GM12878 (cell line): ENCODE results near the gene ZNF576. TPM values are rescaled to one million over a fixed set of nuclear protein-coding genes. Genes with fewer than 3 reads are reported as not detected.
A peak's percentile ranks its signal among the peaks of the same experiment; 100 is the strongest.

Source experiments
- BHLHE40 ChIP-seq, 2 experiments: fragments of 450-650 bp in 1 of 2; IDR thresholded peaks; 2 replicates each; pipeline ENCODE4 v1.6.1; 2011 to 2017; ENCODE audit warnings: low read depth in 2 of 2, borderline replicate concordance in 1 of 2, improper control_type of control experiment in 1 of 2, low read length in 1 of 2, mild to moderate bottlenecking in 1 of 2
- CBFB ChIP-seq: IDR thresholded peaks from 2 replicates; pipeline ENCODE4 v1.6.1; 2016; ENCODE audit warnings: antibody characterized with exemption, low read depth
- CREB1 ChIP-seq: IDR thresholded peaks from 2 replicates; pipeline ENCODE4 v1.6.1; 2012; ENCODE audit warnings: low read depth, mild to moderate bottlenecking, inconsistent platforms
- CREM ChIP-seq: IDR thresholded peaks from 2 replicates; pipeline ENCODE4 v1.6.1; 2014; ENCODE audit warnings: antibody characterized with exemption, low read depth
- ESRRA ChIP-seq: IDR thresholded peaks from 2 replicates; pipeline ENCODE4 v1.6.1; 2012; ENCODE audit warnings: mild to moderate bottlenecking, low read length, improper control_type of control experiment
- ETV6 ChIP-seq, 2 experiments: fragments of 450-650 bp in 1 of 2; IDR thresholded peaks in 1 of 2; conservative IDR thresholded peaks in 1 of 2; 2 replicates each; pipeline ENCODE4 v1.6.1; 2014; ENCODE audit warnings: antibody characterized with exemption in 1 of 2, borderline replicate concordance in 1 of 2, low read depth in 1 of 2, mild to moderate bottlenecking in 1 of 2, moderate library complexity in 1 of 2
- GATAD2B ChIP-seq: fragments of 450-650 bp; conservative IDR thresholded peaks from 2 replicates; pipeline ENCODE4 v1.6.1; 2017; ENCODE audit warnings: low read depth, mild to moderate bottlenecking, moderate library complexity
- HDAC2 ChIP-seq: fragments of 200-600 bp; sonication (generic); IDR thresholded peaks from 2 replicates; pipeline ENCODE4 v1.6.1; 2017
- IRF4 ChIP-seq: IDR thresholded peaks from 2 replicates; pipeline ENCODE4 v1.6.1; 2011; ENCODE audit warnings: low read depth, low read length
- LARP7 ChIP-seq: fragments of 450-650 bp; IDR thresholded peaks from 2 replicates; pipeline ENCODE4 v1.6.1; 2017; ENCODE audit warnings: mild to moderate bottlenecking
- MEF2A ChIP-seq: IDR thresholded peaks from 2 replicates; pipeline ENCODE4 v1.6.1; 2011; ENCODE audit warnings: low read depth, mild to moderate bottlenecking, low read length, moderate library complexity; ENCODE audit not compliant: insufficient read depth
- NBN ChIP-seq: fragments of 450-650 bp; IDR thresholded peaks from 2 replicates; pipeline ENCODE4 v1.6.1; 2016
- NFIC ChIP-seq: IDR thresholded peaks from 2 replicates; pipeline ENCODE4 v1.6.1; 2012; ENCODE audit warnings: low read depth, mild to moderate bottlenecking, inconsistent platforms, low read length, moderate library complexity
- RAD21 ChIP-seq: IDR thresholded peaks from 2 replicates; pipeline ENCODE4 v1.6.1; 2011; ENCODE audit warnings: mild to moderate bottlenecking, low read depth, low read length, moderate library complexity; ENCODE audit not compliant: insufficient read depth
- SIN3A ChIP-seq: IDR thresholded peaks from 2 replicates; pipeline ENCODE4 v1.6.1; 2012; ENCODE audit warnings: low read depth, low read length, improper control_type of control experiment
- SPI1 ChIP-seq: IDR thresholded peaks from 2 replicates; pipeline ENCODE4 v1.6.1; 2011; ENCODE audit warnings: low read depth, mild to moderate bottlenecking, low read length, moderate library complexity, borderline replicate concordance; ENCODE audit not compliant: insufficient read depth
- SREBF1 ChIP-seq: IDR thresholded peaks from 2 replicates; pipeline ENCODE4 v1.6.1; 2012; ENCODE audit warnings: mild to moderate bottlenecking, low read length
- SRF ChIP-seq, 2 experiments: IDR thresholded peaks; 2 replicates each; pipeline ENCODE4 v1.6.1; 2011; ENCODE audit warnings: low read depth in 2 of 2, low read length in 2 of 2, mild to moderate bottlenecking in 1 of 2, moderate library complexity in 1 of 2
- SUZ12 ChIP-seq: fragments of 200-600 bp; sonication (generic); IDR thresholded peaks from one replicate; pipeline ENCODE4 v1.6.1; 2018; ENCODE audit warnings: antibody characterized with exemption, mild to moderate bottlenecking; ENCODE audit not compliant: unreplicated experiment
- ZBED1 ChIP-seq: IDR thresholded peaks from 2 replicates; pipeline ENCODE4 v1.6.1; 2016; ENCODE audit warnings: borderline replicate concordance
- ZNF274 ChIP-seq: IDR thresholded peaks from one replicate; pipeline ENCODE4 v1.8.0; 2011; ENCODE audit not compliant: insufficient read length, insufficient read depth
- ZNF622 ChIP-seq: fragments of 450-650 bp; IDR thresholded peaks from 2 replicates; pipeline ENCODE4 v1.6.1; 2017; ENCODE audit warnings: mild to moderate bottlenecking, inconsistent platforms
- polyA plus RNA-seq, 11 experiments: library from polyadenylated mRNA; depleted of rRNA in 4 of 11; unstranded in 6 of 11; stranded (reverse) in 5 of 11; fragments of >200 nt; fragmentation: Nextera tagmentation in 4 of 11; fragmentation: Illumina TruSeq in 1 of 11; extraction: Ambion mirVana in 4 of 11; extraction: Trizol in 1 of 11; gene quantifications; 1 replicate in 1 of 11; 2 replicates in 10 of 11; pipeline versions ENCODE4 v1.2.1 to v1.2.3, GENCODE V29; 2011 to 2016; ENCODE audit warnings: inconsistent platforms in 2 of 11, missing spikeins in 2 of 11, low read depth in 1 of 11
- total RNA-seq, 4 experiments: library from RNA; depleted of rRNA in 3 of 4; stranded (reverse); fragments of >200 nt in 3 of 4; fragmentation: Illumina TruSeq in 1 of 4; extraction: Trizol in 1 of 4; gene quantifications; 2 replicates each; pipeline versions ENCODE4 v1.2.1 to v1.2.3, GENCODE V29; 2013 to 2021
- TF ChIP-seq, protein P1 (sequence below): fragments of 450-650 bp; formaldehyde crosslinking; IDR thresholded peaks from 2 replicates; pipeline ENCODE4 v1.4.0; 2020; ENCODE audit warnings: mild to moderate bottlenecking, moderate library complexity
- TF ChIP-seq, protein P2 (sequence below): IDR thresholded peaks from 2 replicates; pipeline ENCODE4 v1.6.1; 2012; ENCODE audit warnings: low read depth, low read length, improper control_type of control experiment
- TF ChIP-seq, protein P3 (sequence below): IDR thresholded peaks from 2 replicates; pipeline ENCODE4 v1.6.1; 2011; ENCODE audit warnings: mild to moderate bottlenecking, low read depth, low read length, moderate library complexity; ENCODE audit not compliant: insufficient replicate concordance

The ZNF576 gene
- total and polyA plus RNA-seq, 10 of the 15 experiments (the other 5 are each of a cell fraction or from before 2014, with no cell fraction given), result 7.4 to 29.8 (median 14.3) TPM

DNA sequence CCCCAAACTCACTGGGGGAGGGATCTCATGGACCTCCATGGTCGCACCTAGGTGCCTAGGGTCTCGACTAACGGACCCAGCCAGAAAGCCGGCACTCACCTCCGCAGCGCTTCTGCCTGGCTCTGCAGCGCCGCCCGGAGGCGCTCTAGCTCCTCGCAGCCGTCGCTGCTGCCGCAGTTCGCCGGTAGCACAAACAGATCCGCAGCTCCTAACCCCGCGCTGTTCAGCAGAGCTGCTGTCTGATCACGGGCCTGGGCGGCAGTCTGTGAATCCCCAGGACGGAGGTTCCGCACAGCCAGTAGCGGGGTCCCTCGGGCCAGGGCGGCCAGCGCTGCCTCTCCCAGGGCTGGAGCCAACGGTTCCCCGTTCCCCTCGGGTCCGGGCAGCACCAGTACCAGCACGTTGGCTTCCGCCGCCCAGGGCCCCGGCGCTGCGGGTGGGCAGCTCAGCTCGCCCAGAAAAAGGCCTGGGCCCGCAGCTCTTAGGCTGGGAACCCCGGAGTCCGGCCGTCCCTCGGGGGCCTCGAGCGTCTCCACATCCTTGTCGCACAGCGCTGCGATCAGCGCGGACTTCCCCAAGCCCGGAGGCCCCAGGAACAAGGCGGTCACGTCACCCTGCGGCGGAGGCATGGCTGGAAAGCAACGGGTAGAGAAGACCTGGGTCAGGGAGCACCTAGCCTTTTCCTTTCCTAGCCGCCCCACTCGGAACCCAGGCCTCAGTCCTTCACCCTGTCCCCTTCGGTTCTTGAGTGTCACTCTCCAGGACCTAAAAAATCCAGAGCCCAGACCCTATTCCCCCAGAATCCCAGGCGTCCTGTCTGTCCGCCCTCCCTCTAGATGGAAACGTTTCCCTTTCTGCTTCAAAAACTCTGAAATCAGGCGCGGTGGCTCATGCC, 1.4 kb upstream of the ZNF576 start (continued):
- TF ChIP-seq GATAD2B (peak; percentile 71), ZBED1 (no peak), SREBF1 (no peak), ESRRA (no peak), SPI1 (no peak), IRF4 (peak; percentile 37; the same call in 1 of the 2 replicates), SIN3A (0 out of 2 replicates have a peak, but pooled peaks have one; percentile 7), ETV6 (conservative IDR thresholded peaks at IDR 0.05 in 1 of 2, IDR thresholded peaks at IDR 0.05 in 1 of 2; ENCODE audit: borderline replicate concordance in 1 of 2, low read depth in 1 of 2) (no peak), BHLHE40 (IDR thresholded peaks at IDR 0.05; ENCODE audit: borderline replicate concordance in 1 of 2, low read depth in 2 of 2, low read length in 1 of 2) (peak; percentile 5 to 61; a peak in 2 of 4 replicates), ZNF622 (no peak), SRF (IDR thresholded peaks at IDR 0.05; ENCODE audit: low read depth in 2 of 2, low read length in 2 of 2) (no peak), HDAC2 (no peak), NFIC (no peak), SUZ12 (no peak), LARP7 (peak; percentile 84), NBN (peak; percentile 55; the same call in 1 of the 2 replicates), CBFB (0 out of 2 replicates have a peak, but pooled peaks have one; percentile 2), RAD21 (peak; percentile 78), ZNF274 (no peak), CREB1 (peak; percentile 82), MEF2A (no peak), CREM (peak; percentile 71; the same call in 1 of the 2 replicates)
- TF ChIP-seq, protein P1, sequence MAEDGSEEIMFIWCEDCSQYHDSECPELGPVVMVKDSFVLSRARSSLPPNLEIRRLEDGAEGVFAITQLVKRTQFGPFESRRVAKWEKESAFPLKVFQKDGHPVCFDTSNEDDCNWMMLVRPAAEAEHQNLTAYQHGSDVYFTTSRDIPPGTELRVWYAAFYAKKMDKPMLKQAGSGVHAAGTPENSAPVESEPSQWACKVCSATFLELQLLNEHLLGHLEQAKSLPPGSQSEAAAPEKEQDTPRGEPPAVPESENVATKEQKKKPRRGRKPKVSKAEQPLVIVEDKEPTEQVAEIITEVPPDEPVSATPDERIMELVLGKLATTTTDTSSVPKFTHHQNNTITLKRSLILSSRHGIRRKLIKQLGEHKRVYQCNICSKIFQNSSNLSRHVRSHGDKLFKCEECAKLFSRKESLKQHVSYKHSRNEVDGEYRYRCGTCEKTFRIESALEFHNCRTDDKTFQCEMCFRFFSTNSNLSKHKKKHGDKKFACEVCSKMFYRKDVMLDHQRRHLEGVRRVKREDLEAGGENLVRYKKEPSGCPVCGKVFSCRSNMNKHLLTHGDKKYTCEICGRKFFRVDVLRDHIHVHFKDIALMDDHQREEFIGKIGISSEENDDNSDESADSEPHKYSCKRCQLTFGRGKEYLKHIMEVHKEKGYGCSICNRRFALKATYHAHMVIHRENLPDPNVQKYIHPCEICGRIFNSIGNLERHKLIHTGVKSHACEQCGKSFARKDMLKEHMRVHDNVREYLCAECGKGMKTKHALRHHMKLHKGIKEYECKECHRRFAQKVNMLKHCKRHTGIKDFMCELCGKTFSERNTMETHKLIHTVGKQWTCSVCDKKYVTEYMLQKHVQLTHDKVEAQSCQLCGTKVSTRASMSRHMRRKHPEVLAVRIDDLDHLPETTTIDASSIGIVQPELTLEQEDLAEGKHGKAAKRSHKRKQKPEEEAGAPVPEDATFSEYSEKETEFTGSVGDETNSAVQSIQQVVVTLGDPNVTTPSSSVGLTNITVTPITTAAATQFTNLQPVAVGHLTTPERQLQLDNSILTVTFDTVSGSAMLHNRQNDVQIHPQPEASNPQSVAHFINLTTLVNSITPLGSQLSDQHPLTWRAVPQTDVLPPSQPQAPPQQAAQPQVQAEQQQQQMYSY (CRISPR knock-in tag), result no peak
- TF ChIP-seq, protein P2, sequence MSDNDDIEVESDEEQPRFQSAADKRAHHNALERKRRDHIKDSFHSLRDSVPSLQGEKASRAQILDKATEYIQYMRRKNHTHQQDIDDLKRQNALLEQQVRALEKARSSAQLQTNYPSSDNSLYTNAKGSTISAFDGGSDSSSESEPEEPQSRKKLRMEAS, result 0 out of 2 replicates have a peak, but pooled peaks have one; percentile 3
- TF ChIP-seq, protein P3, sequence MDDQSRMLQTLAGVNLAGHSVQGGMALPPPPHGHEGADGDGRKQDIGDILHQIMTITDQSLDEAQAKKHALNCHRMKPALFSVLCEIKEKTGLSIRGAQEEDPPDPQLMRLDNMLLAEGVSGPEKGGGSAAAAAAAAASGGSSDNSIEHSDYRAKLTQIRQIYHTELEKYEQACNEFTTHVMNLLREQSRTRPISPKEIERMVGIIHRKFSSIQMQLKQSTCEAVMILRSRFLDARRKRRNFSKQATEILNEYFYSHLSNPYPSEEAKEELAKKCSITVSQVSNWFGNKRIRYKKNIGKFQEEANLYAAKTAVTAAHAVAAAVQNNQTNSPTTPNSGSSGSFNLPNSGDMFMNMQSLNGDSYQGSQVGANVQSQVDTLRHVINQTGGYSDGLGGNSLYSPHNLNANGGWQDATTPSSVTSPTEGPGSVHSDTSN, result no peak
